GM11168 (cell line): ENCODE results near the gene TMEM164.

Experiments used
- in situ Hi-C: fragments of 300-500 bp; cut with MboI; formaldehyde crosslinking; loops from one replicate; pipeline ENCODE4 v1.12.0; 2022; ENCODE audit warnings: low sequenced_read_pairs; ENCODE audit not compliant: unreplicated experiment

TMEM164 gene

DNA sequence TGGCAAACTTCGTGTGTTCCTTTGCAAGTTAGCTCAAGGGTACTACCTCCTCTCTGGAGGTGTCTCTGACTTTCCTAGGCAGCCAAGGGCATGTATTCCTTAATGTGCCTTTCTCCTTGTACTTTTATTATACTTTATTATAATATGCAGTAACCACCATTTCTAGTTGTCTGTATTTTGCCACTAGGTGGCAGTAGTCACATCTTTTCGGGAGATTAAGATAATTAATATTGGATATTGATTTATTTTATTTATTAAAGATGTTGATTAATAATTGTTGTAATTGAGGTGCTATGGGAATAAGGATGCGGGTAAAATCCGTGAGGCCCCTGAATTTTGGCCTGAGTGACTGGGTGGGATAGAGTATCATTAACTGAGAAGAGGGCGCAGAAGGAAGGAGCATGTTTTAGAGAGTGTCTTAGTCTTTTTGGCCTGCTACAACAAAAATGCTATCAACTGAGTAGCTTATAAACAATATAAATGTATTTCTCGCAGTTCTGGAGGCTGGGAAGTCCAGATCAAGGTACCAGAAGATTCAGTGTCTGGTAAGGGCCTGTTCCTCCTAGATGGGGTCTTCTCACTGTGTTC is 153.3 kb downstream of the TMEM164 start:
- in situ Hi-C loops = loop anchor here (5.0 to 25.0 kb wide), 2 partner anchors 246 to 706 kb away; no protein-coding TSS in a partner anchor

DNA sequence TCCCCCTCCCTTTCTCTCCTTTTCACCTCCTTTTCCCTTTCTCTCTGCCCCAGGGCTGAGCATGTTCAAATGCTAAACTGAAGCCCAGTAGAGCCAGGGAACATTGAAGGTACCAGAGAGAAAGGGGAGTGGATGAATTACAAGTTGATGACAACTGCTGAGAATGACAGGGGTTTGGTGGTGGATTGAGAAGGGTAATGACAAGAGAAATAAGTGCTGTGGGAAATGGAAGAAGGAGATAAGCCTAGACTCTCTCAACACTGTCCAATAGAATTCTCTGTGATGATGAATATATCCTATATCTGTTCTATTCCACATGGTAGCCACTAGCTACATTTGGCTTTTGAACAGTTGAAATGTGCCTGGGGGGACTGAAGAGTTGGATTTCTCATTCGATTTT is 154.5 kb downstream of the TMEM164 start:
- in situ Hi-C loops = loop anchor here (5.0 to 25.0 kb wide), 2 partner anchors 245 to 705 kb away; no protein-coding TSS in a partner anchor

- in situ Hi-C loops = loop anchor here (5.0 to 25.0 kb wide), 2 partner anchors 243 to 703 kb away; no protein-coding TSS in a partner anchor
Observed at GRCh38 chrX:110159235-110159634, 156.3 kb downstream of the TMEM164 start.

- in situ Hi-C loops = loop anchor here (5.0 to 25.0 kb wide), 2 partner anchors 242 to 702 kb away; no protein-coding TSS in a partner anchor
Observed at GRCh38 chrX:110159865-110160264, 157.0 kb downstream of the TMEM164 start.

GRCh38 chrX:110161361-110161686 is 158.4 kb downstream of the TMEM164 start:
- in situ Hi-C loops = loop anchor here (25.0 kb wide), 1 partner anchor 701 kb away; no protein-coding TSS in a partner anchor

DNA sequence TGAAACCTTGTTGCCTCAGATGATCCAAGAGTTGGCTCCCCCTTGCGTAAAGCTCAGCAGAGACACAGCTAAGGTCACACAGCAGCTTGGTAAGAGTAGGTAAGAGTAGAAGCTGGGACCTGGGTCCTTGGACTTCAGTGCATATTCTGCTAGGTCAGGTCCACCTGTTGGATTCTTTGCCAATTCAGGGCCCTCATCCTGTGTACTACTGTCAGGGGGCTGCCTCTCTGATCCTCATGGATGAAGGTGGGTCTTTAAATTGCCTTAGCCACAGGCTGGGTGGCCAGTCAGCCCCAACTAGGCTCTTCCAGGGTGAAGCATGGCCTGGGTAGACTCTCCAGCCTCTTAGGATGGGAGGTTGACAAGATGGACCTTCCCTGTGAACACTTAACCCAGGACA is 159.2 kb downstream of the TMEM164 start:
- in situ Hi-C loops = loop anchor here (25.0 kb wide), 1 partner anchor 700 kb away; no protein-coding TSS in a partner anchor

DNA sequence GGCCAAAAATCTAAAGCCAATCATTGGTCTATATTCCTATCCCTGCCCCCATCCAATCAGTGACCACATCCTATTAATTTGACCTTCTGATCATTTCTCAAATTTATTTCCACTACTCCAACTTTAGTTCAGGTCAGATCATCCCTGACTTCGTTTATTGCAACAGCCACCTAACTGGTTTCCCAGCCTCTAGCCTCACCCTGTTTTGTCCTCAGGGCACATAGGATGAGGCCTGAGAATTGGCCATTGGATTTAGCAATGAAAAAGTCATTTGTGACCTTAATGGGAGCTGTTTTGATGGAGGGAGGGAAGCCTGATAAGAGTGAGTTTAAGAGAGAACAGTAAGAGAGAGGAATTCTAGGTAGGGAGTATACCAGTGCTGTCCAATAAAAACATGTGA is 160.0 kb downstream of the TMEM164 start:
- in situ Hi-C loops = loop anchor here (25.0 kb wide), 1 partner anchor 699 kb away; no protein-coding TSS in a partner anchor

DNA sequence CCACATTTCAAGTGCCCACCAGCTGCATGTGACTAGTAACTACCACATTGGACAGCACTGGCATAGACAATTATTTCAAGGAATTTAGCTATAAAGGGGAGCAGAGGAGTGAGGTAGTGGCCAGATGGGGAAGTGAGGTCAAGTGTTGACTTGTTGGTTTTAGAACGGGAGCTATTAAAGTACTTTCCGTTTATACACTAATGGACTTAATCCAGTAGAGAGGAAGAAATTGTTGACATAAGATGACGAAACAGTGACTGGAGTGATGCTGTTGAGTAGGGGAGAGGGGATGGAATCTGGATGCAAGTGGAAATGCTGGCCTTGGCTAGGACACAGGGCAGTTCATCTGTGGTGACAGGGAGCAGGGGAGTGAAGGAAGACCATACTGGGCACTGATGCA is 160.6 kb downstream of the TMEM164 start:
- in situ Hi-C loops = loop anchor here (25.0 kb wide), 1 partner anchor 699 kb away; no protein-coding TSS in a partner anchor

- in situ Hi-C loops = loop anchor here (25.0 kb wide), 1 partner anchor 694 kb away; no protein-coding TSS in a partner anchor
Observed at GRCh38 chrX:110167952-110168451, 165.1 kb downstream of the TMEM164 start.

DNA sequence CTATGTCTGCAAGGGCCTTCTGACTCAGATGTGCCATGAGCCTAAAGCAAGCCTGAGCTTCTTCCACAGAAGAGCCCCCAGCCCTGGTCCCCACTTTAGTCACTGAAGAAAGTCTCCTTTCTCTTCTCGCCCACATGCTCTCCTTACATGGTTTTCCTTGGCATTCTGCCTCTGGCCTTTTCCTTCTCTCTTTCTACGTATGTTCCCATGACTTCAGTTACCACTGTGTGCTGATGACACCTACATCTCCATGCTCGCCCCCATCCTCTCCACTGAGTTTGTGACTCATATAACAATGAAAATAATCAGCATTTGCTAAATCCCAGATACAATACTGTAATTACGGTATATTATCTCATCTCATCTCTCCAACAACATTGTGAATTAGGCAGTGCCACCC is 165.7 kb downstream of the TMEM164 start:
- in situ Hi-C loops = loop anchor here (25.0 kb wide), 1 partner anchor 694 kb away; no protein-coding TSS in a partner anchor

GRCh38 chrX:110170029-110170428 is 167.1 kb downstream of the TMEM164 start:
- in situ Hi-C loops = loop anchor here (25.0 kb wide), 1 partner anchor 692 kb away; no protein-coding TSS in a partner anchor

- in situ Hi-C loops = loop anchor here (25.0 kb wide), 1 partner anchor 691 kb away; no protein-coding TSS in a partner anchor
Observed at GRCh38 chrX:110171442-110171841, 168.5 kb downstream of the TMEM164 start.

GRCh38 chrX:110172215-110172614 is 169.3 kb downstream of the TMEM164 start:
- in situ Hi-C loops = loop anchor here (25.0 kb wide), 1 partner anchor 690 kb away; no protein-coding TSS in a partner anchor

- in situ Hi-C loops = loop anchor here (25.0 kb wide), 1 partner anchor 689 kb away; no protein-coding TSS in a partner anchor
Observed at GRCh38 chrX:110173192-110174175, 170.6 kb downstream of the TMEM164 start.

DNA sequence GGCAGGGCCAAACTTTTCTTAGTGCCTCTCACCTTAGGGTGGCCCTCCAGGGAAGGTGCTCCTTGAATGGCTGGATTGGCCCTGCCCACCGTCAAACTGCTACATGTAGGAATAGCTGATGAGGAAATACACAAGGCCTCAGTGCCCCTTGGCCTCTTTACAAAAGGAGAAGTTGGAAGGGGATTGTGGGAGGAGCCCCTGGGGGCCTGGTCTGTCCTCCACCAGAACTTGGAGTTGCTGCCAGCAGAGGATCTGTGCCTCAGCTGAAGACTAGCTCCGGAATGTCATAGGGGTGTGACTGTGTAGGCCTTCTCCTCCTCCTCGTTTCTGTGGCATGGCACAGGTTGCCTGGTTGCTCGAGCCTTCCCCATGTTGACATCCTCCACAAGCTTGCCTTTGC is 172.2 kb downstream of the TMEM164 start:
- in situ Hi-C loops = no loop called here

- in situ Hi-C loops = no loop called here
Observed at GRCh38 chrX:110175696-110176095, 172.8 kb downstream of the TMEM164 start.

DNA sequence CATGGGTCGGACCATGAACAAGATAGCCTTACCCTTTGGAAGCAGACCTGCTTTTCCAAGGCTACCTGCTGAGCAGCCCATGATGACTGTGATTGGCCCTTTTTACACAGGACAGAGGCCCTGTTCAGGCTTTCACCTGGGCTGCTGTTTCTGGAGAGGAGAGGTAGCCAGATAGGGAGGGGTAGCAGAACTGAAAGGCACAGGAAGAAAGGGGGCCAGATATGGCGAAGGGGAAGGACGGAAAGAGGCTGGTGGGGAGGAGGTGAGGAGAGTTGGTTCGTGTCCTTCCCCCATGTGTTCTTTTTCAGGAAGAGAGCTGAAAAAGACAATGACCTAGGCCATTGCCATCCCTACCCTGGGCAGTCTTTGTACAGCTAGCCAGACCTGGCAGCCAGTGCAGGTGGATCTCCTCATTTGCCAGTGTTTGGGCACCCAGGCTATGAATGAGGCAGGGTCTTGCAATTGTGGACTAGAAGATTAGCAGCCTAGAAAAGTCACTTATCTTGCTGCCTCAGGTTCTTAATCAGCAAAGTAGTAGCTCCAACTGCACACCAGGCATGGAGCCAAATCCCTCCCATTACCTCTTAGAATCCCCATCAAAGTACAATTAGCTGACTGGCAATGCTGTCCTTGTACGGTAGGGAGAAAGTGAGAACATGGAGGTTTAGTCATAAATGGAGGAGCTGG is 175.4 kb downstream of the TMEM164 start:
- in situ Hi-C loops = no loop called here

- in situ Hi-C loops = no loop called here
Observed at GRCh38 chrX:110180176-110180927, 177.4 kb downstream of the TMEM164 start.

DNA sequence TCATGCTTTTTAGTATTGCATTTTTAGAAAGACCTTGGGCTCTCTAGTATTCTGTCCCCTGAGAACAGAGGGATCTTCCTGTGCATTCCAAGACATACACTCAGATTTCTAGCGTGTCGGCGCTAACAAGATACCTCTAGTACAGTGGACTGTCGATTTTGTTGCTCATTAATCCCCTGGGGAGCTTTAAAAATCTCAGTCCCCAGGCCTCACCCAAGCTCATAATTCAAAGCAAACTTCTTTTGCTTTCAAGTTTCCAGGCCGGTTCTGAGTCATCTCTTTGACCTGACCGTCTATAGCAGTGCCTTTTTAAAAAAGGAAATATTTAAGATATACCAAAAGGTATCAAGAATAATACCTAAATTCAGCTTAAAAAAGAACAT is 178.0 kb downstream of the TMEM164 start:
- in situ Hi-C loops = no loop called here
